Vagina (tissue), 2 donors: Measurements from ENCODE around the gene NISCH.

Experiments used
- POLR2A ChIP-seq, 2 donors: fragments of 450-650 bp; IDR thresholded peaks; one replicate each; pipeline ENCODE4 v1.6.1; 2017; ENCODE audit warnings: antibody characterized with exemption in 2 of 2, mild to moderate bottlenecking in 2 of 2, moderate library complexity in 2 of 2
- POLR2AphosphoS5 ChIP-seq, 2 donors: sonication (generic); formaldehyde crosslinking; IDR thresholded peaks; one replicate each; pipeline ENCODE4 v1.9.0; 2017; ENCODE audit warnings: antibody characterized with exemption in 2 of 2, mild to moderate bottlenecking in 2 of 2, low read depth in 1 of 2; ENCODE audit not compliant: insufficient read depth in 1 of 2
- TF ChIP-seq, protein P1 (sequence below), 3 experiments: fragments of 450-650 bp in 2 of 3; fragments of 200-600 bp in 1 of 3; sonication (generic) in 1 of 3; IDR thresholded peaks; one replicate each; pipeline ENCODE4 v1.5.1; 2017 to 2019; ENCODE audit warnings: antibody characterized with exemption in 3 of 3, mild to moderate bottlenecking in 2 of 3, moderate library complexity in 2 of 3

DNA sequence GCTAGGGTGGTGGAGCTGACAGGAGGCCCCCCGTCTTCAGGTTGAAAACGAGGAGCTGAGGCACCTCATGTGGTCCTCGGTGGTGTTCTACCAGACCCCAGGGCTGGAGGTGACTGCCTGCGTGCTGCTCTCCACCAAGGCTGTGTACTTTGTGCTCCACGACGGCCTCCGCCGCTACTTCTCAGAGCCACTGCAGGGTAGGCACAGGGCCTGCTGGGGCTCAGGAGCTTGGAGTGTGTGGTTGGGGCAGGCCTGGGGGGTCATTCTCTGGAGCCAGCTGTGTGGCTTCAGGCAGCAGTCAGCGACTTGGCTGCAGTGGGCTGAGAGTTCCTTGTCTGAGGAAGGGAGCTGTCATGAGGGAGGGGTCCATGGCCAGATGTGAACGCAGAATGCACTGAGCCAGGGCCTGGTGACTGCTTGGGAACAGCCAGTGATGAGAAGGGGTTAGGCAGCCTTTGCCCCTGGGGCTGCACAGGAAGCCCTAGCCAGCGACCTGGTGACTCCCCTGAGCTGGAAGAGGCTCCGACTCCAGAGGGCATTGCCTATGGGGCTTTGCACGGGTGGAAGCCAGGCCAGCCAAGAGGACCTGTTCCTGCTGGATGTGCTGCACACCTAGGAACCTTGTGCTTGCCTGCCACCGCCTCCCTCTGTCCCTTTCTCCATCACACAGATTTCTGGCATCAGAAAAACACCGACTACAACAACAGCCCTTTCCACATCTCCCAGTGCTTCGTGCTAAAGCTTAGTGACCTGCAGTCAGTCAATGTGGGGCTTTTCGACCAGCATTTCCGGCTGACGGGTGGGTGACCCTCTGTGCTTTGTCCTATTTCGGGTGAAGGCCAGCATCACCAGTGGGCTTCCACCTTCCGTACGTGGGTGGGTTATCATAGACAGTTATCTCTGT lies 34.9 kb downstream of the NISCH start:
- TF ChIP-seq, protein P1, sequence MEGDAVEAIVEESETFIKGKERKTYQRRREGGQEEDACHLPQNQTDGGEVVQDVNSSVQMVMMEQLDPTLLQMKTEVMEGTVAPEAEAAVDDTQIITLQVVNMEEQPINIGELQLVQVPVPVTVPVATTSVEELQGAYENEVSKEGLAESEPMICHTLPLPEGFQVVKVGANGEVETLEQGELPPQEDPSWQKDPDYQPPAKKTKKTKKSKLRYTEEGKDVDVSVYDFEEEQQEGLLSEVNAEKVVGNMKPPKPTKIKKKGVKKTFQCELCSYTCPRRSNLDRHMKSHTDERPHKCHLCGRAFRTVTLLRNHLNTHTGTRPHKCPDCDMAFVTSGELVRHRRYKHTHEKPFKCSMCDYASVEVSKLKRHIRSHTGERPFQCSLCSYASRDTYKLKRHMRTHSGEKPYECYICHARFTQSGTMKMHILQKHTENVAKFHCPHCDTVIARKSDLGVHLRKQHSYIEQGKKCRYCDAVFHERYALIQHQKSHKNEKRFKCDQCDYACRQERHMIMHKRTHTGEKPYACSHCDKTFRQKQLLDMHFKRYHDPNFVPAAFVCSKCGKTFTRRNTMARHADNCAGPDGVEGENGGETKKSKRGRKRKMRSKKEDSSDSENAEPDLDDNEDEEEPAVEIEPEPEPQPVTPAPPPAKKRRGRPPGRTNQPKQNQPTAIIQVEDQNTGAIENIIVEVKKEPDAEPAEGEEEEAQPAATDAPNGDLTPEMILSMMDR (IDR thresholded peaks at IDR 0.05), result no peak
- TF ChIP-seq POLR2AphosphoS5 (IDR thresholded peaks at IDR 0.05; ENCODE audit: insufficient read depth in 1 of 2, low read depth in 1 of 2), result no peak
- no peak for TF ChIP-seq POLR2A (IDR thresholded peaks at IDR 0.05)
